GM18858 (cell line): ENCODE data around the gene OPN1MW3.
"Not testable (repeated sequence)": the region's sequence is repeated elsewhere in the genome, so short reads cannot be mapped to it uniquely, and the experiment has no call there.

Experiments
- ATAC-seq: cut with Tn5 transposase; IDR thresholded peaks from one replicate; pipeline ENCODE4 v1.9.1; 2021; ENCODE audit not compliant: unreplicated experiment

OPN1MW3 gene

GRCh38 chrX:154257282-154257681, at the start of gene OPN1MW3:
Gene OPN1MW3 (plus strand): TSS chrX:154257582. CDS start chrX:154257620, 38 bp downstream.
- not testable (repeated sequence) for ATAC-seq

GRCh38 chrX:154209670-154210418, 47.5 kb upstream of the OPN1MW3 start:
- ATAC-seq: peak; percentile 86

- ATAC-seq: not testable (repeated sequence)
These were observed 46.3 kb upstream of the OPN1MW3 start for GRCh38 chrX:154211057-154211456.

- not testable (repeated sequence) for ATAC-seq
These were observed 45.9 kb upstream of the OPN1MW3 start for GRCh38 chrX:154211499-154211898.

GRCh38 chrX:154219456-154219855, 37.9 kb upstream of the OPN1MW3 start, which contains the start of gene OPN1MW2:
Gene OPN1MW2 (plus strand): TSS chrX:154219756. CDS start chrX:154219816, 60 bp downstream.
- not testable (repeated sequence) for ATAC-seq

GRCh38 chrX:154225292-154225691, 32.1 kb upstream of the OPN1MW3 start:
- ATAC-seq: not testable (repeated sequence)

GRCh38 chrX:154226706-154227105, 30.7 kb upstream of the OPN1MW3 start:
- ATAC-seq: not testable (repeated sequence)

GRCh38 chrX:154231443-154231842, 25.9 kb upstream of the OPN1MW3 start:
- not testable (repeated sequence) for ATAC-seq

GRCh38 chrX:154233620-154234019, 23.8 kb upstream of the OPN1MW3 start:
- not testable (repeated sequence) for ATAC-seq

GRCh38 chrX:154238939-154239559, 18.3 kb upstream of the OPN1MW3 start:
- ATAC-seq: not testable (repeated sequence)

GRCh38 chrX:154239982-154240503, 17.3 kb upstream of the OPN1MW3 start:
- not testable (repeated sequence) for ATAC-seq

GRCh38 chrX:154247377-154248045, 9.9 kb upstream of the OPN1MW3 start:
- not testable (repeated sequence) for ATAC-seq

- ATAC-seq: not testable (repeated sequence)
These were observed 9.3 kb upstream of the OPN1MW3 start for GRCh38 chrX:154248076-154248475.

GRCh38 chrX:154258711-154259110, 1.3 kb downstream of the OPN1MW3 start:
- ATAC-seq: not testable (repeated sequence)

- not testable (repeated sequence) for ATAC-seq
These were observed 5.7 kb downstream of the OPN1MW3 start for GRCh38 chrX:154263072-154263471.

- not testable (repeated sequence) for ATAC-seq
These were observed 11.9 kb downstream of the OPN1MW3 start for GRCh38 chrX:154269245-154269644.

GRCh38 chrX:154284489-154285338, 27.3 kb downstream of the OPN1MW3 start:
- not testable (repeated sequence) for ATAC-seq

GRCh38 chrX:154286406-154286805, 29.0 kb downstream of the OPN1MW3 start:
- ATAC-seq: not testable (repeated sequence)

GRCh38 chrX:154294791-154295574, 37.6 kb downstream of the OPN1MW3 start, which contains the start of gene TEX28:
Gene TEX28 (minus strand): TSS chrX:154295124. CDS start chrX:154292117, 3,007 bp downstream.
- ATAC-seq: no peak
